Stimulated activated CD4-positive, alpha-beta T cell treated with anti-CD3 and anti-CD28 coated beads, Interleukin-2, amount 100 ng/mL, for 48 hours (primary cell): ENCODE data around the gene PHF1.
A peak's percentile ranks its signal among the peaks of the same experiment; 100 is the strongest.

ENCODE experiments used
- DNase-seq, 2 donors: peaks; one replicate each; pipeline ENCODE4 v3.0.0-alpha.2; 2020

PHF1 gene

DNA sequence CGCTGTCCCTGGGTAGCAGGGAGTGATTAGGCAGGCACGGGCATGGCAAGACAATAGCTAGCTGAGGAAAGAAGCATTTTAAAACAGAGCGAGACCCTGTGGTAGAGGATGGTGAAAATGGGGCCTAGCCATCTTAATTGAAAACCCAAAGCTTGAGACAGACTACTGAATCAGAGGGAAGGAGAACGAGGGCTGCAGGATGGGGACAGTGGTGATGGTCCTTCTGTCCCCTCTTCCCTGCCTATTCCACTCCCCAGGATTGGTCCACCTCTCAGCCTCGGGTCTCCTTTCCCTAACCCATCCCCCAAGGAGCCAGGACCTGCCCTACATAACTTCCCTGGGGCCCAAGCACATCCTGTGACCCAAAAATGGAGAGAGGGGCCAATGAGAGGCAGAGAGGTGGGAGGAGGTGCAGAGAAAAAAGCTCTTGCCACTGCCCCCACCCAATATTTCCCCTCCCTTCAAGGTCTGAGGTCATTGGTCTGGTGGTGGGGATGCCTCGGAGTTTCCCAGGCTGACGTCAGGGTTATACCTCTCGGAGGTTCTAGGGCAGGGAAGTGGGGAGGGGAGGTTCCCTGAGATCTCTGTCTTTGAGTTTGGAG, 8.0 kb downstream of the PHF1 start:
- DNase-seq: peak in 1 of 2 donors; percentile 45

DNA sequence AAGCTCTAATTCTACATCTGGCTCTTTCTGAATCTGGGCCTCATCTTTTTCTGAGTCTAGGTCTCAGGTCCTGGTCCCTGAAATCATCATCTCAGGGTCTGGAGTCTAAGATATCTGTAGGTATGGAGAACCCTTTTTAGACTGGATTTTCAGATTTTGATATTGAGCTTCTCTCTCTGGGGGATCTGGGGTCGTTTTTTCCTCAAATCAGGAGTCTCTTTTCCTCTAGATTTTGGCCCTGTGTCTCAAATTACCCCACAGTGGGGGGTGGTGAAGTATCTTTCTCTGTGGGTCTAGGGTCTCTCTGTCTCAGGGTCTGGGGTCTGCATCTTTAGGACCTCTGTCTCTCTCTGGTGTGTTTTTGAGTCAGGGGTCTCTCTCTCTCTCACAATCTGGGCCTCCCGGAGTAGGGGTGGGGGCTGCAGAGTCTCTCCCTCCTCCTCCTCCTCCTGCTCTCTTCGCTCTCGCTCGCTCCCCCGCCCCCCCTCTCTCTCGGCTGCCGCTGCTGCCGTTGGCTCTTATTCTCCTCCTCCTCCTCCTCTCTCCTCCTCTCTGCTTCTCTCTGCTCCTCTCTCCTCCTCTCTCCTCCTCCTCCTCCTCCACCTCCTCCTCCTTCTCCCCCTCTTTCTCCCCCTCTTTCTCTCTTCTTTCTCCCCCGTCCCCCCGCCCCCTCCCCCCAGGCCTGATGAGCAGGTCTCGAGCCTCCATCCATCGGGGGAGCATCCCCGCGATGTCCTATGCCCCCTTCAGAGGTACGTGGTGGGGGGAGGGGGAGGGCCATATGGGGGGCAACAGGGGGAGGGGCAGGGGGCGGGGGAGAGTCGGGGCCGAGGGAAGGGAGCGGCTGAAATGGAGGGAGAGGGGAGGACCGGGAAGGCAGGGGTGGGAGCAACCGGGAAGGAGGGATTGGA, 9.0 kb downstream of the PHF1 start, which contains the start of gene SYNGAP1:
Gene SYNGAP1, plus strand, starts transcription at position 486 of the 911 bp plus-strand sequence. Its CDS starts 200 bp downstream, at position 686.
- DNase-seq: peak in 1 of 2 donors; percentile 41

DNA sequence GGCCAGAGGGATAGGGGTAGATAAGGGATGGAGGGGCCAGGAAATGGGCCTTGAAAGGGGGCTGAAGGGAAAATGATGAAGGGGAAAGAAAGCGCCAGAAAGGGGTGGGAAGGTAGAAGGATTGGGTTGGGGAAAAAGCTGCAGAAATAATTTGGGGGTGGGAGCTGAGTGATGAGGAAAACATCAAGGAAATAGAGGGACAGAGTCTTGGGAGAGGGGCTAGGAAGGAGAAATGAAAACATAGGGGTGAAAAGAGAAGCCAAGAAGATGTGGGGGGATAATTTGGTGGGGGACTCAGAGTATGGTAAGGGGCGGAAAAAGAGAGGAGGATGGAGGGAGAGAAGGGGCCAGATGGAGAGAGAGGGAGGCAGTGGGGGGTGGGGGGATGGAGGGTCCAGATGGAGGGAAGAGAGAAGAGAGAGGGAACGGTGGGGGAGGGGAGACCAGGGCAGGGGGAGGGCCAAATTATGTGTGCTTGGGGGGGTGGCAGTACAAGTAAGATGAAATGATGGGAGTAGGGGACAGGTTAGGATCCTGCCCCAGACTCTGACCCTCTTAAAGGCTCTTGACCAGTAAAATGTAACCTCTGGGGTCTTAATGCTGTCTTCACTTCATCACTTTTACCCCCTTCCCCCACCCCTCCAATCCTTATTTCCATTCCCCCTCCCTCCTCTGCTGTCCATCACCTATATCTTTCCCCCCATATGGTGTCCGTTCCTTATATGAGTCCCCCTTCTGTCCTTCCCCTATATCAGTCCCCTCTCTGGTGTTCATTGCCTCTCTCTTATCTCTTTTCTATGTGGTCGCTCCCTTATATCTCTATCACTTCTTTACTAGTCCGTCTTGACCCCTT, 9.9 kb downstream of the PHF1 start:
- DNase-seq: no peak

DNA sequence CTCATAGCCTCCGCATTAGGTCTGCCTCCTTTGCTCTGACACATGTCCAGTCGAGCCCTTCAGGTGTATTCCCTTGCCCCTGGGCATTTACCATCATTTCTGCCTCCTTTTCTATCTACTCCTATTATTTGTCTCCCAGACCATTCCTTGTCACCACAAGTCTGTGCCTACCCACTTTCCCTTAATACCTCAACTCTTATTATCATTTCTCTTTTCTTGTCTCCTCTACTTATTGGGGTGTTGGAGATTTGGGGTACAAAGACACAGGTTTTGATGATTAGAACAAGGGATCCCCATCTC, 10.5 kb downstream of the PHF1 start:
- no peak for DNase-seq

DNA sequence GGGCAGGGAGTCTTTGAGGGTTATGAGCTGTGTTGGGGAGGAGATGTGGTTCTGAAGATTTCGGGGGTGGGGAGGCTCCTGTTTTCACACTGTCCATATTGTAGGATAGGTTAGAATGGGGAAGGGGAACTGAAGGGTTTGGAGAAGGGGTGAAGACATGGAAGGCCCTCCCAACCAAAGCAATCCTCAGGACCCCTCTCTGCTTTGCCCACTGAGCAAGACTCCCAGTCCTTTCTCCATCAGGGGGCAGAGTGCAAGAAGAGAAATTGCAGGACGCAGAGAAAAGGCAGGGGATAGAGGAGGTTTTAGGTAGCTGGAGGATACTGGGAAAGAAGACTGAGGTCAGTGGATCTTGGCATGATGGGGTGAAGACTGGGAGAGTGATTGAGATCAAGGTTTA, 13.0 kb downstream of the PHF1 start:
- DNase-seq: no peak

DNA sequence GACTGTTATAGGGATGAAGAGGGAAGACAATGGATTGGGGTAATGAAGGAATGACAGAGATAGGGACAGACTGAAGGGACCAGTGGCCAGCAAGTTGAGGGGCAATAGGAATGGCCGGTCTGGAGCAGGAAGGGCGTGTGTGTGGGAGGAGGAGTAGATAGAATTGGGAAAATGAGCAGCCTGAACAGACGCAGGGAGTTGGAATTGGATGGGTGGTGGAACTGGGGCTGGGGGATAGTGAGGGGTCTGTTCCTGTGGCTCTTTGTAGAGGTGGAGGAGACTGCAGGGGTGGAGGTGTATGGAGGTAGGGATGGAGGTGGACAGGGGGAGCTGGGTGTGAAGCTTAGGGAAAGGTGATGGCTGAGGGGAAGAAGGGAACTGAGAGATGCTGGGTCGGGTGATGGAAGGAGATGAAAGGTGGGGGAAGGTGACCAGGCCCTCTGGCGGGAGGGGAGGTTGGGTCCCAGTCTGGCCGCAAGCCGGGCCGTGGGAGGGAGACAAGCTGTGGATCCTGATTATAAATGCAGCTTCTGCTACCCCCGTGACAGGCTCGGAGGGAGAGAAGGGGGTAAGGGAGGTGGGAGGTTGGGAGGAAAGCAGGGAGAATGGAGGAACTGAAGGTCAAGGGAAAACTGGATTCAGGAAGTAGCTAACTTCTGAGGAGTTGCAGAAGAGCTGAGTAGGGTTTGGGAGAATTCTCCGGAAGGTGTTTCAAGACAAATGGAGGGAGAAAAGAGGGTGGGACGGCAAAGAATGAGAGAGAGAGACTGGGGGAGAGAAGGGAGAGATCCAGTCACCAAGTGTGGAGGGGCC, 14.2 kb downstream of the PHF1 start:
- no peak for DNase-seq

DNA sequence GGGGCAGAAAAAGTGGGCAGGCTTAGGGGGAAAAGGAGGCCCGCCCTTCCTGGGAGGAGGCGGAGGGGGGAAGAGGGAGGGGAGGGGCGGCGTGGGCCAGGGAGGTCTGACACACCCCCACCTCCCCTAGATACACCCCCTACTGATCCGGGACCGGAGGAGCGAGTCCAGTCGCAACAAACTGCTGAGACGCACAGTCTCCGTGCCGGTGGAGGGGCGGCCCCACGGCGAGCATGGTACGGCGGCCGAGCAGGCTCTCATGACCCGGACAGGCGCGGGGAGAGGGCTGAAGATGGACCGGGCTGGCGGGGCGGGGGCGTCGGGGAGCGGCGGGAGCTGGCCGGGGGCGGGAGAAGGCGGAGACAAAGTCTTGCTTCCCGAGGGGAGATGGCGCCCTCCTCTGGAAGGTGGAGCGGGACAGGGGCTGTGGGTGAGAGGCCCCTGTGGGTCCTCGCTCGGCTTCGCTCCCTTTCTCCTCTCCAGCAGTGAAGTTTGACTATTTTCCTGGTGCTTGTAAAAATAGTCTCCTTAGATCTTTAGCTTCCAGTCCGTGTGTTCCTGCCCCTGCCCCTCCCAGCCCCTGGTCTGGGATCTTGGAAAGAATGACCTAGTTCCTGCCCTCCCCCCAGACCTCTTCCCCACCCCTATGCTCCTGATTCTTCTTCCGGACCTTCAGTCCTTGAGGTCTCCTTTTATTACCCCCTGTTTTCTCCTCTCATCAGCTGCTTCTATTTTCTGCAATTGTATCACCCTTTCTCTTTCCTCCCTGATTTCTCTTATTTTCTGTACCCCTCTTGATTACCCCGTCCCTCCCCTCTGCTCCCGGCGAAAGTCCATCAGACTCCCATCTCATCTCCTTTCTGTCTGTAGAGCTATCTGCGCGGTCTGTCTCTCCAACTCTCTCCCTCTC, 15.1 kb downstream of the PHF1 start:
- peak; percentile 78 to 82 for DNase-seq

DNA sequence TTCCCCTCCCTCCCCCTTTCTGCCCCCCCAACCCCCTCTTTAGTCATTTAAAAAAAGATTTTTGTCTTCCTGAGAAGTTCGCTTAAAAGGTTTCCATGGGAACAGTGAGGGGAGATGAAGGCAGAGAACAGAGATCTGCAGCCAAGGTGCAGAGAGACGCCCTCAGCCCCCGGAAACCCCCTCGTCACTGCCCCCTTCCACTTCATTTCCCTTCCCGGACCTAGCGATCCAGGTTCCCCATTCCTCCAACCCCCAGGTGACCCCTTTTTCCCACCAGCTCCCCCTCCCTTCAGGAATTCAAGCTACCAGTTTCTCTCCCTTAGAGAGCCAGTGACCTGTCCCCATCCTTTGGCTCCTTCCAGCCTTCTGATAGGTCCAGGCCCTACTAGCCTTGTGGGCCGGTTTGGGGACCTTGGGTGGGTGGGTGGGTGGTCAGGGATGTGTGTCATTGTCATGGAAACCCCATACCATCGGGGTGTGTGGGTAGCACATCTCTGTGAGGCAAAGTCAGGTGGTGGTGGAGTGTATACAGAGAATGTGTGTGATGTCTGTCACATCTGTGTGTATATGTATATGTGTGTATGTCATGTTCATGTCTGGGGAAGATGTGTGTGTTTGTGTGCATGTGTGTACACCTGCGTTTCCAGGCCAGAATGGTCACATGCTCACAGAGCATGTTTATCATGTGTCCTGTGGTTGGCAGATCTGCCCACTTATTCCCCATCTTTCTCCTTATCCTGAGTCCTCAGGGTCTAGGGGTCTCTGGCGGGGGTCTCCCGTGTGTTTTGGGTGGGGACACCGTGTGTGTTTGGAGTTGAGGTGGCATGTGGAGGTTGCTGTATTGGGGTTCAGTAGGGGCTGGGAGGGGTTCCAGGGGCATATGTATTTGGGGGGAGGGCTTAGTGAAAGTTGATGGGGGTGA, 16.0 kb downstream of the PHF1 start:
- DNase-seq: no peak

DNA sequence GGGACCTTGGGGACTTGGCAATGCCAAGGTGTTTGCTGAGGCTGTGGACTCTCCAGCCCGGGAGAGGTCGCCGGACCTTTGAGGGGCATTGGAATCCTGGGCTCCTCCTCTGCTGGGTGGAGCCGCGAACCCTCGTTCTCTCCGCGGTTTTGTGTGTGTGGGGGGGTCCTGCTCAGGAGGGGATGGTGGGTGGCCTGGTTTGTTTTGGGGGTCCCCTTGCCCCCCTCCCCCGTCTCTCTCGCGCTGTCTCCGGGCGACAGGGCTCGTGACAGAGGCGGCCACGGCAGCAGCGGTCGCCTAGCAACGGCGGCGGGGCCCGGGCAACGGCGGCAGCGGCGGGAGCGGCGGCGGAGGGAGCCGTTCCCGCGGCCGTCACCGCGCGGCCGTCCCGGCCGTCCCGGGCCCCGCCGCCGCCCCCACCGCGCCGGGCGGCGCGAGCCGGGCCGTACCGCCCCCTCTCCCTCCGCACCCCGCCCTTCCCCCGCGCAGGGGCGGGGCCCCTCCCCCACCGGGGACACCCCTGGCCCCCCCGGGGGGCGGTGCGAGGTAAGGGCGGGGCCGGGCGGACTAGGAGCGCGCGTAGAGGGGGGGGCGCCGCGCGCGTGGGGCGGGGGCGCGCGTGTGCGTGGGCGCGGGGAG, 16.9 kb downstream of the PHF1 start:
- DNase-seq: peak in 1 of 2 donors; percentile 43

DNA sequence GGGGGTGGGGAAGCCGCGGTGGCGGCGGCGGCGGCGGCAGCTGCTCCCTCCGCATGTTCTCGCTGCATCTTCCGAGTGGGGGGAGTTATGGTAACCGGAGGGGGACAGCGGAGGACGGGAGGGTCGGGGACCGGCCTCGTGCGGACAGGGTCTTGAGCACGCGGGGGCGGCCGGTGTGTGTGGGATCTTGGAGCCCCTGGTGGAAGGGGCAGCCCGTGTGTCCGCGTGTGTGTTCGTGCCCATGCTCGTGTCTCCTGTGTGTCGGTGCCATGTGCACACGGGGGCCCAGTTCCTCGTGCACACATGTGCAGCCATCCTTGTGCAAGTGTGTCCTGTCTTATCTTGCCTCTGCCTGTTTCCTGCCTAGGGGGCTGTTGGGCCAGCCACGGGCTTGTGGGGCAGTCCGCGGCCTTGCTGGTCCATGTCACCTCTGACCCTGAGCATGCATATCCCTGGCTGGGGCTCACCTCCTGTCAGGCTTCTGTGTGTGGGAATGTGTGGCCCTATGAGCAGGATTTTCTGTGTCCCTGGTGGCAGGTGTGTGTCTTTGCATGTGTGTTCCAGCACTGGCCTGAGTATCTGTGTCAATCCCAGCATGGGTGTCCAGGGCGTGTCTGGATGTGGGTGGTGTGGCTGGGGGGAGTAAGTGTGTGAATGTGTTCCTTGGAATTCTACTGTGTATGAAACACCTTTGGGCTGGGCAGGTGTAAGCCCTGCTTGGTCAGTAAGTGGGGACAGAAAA, 17.6 kb downstream of the PHF1 start:
- no peak for DNase-seq

DNA sequence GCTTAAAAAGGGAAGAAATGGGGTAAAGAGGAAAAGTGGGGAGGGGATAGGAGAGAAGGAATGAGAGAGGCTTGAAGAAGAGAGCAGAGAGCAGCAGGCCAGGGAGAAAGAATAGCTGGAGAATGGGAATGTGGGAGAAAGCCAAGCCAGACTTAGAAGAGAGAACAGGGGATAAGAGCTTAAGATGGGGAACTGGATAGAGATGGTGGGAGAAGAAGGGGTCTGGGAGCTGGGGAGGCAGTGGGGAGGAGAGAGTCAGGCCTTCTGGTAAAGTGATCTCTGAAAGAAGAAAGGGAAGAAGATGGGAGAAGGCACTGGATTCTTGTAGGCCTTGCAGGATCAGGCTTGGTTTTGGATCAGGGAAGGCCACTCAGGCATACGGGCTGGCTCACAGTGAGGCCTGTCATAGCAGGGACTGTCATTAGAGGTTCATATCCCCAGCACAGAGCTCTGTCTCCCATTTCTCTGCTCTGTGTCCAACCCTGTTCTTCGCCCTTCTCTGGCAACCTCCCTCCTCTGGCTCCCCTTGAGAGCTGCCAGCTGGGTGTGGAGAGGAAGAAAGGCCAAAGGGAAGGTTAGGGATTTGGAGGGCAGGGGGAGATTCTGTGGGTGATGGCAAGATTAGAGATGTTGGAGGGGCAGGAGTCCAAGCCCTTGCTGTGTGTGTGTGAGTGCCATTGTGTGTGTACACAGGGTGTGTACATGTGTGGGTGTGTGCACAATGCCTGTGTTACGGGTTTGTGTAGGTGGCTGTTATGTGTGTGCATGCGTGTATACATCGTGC, 18.3 kb downstream of the PHF1 start:
- DNase-seq: no peak

DNA sequence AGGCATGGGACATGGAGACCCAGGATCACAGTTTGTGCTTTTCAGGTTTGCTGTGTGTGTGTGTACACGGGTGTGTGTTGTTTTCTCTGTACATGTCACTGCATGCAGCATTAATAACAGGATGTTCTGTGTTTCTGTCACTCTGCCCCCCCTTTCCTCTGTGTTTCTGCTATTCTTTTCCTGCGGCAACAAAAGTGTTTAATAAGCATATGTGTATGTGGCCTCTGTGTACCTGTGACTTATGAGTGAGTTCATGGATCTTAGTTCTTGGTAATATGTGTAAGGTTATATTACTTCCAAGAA, 18.9 kb downstream of the PHF1 start:
- no peak for DNase-seq

DNA sequence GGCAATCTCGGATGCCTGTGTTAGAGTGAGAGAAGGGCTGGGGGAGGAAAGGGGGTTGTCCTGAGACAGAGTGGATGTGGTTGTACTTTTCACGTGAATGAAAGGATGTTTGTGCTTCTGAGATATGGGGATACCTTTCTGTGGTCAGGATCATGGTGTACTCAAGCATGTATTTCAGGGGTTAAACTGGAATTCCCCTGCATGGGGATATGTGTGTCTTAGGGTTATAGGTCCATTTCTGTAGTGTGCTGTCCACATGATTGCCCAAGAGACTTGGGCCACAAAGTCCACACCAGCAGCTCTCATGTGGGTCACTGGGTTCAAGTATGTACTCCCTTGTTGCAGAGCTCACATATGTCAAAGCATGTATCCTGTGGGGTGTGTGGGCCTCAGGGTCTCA, 19.5 kb downstream of the PHF1 start:
- DNase-seq: no peak

DNA sequence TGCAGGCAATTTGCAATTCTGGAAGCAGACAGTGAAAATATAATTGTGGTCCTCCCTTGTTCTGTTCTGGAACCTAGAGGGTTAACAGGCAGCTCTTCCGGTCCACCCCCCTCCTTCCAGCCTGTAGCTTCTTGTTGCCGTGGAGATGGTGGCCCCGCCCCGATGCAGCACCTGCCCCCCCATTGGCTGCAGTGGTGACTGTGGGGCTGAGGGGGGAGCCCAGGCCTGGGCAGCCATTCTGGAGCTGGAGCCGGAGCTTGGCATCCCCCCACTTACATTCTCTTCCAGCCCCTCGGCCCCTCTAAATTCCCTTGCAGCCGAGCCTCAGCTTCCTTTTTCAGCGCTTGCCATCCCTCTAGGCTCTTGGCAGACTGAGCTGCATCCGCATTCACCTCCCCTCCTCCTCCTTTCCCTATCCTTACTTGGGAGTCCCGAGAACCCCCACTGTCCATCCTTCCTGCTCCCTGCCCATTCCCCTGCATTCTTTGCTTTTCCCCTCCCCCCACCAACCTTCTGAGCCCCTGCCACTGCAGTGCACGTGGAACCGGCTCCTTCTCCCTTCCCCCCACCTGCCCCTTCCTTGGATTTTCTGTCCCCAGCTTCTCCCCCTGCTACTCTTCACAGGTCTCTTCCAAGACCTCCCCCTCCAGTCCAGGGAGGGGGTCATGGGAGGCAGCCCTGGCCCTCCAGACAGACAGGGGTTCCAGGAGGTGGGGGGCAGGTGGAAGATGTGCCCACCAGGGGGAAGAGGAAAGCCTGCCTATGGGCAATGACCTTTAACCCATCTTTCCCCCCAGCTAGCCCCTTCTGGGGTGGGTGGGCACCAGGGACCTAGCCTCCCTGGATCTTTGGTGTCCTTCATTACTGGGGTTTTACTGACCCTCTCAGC, 20.4 kb downstream of the PHF1 start:
- DNase-seq: peak; percentile 51 to 64

DNA sequence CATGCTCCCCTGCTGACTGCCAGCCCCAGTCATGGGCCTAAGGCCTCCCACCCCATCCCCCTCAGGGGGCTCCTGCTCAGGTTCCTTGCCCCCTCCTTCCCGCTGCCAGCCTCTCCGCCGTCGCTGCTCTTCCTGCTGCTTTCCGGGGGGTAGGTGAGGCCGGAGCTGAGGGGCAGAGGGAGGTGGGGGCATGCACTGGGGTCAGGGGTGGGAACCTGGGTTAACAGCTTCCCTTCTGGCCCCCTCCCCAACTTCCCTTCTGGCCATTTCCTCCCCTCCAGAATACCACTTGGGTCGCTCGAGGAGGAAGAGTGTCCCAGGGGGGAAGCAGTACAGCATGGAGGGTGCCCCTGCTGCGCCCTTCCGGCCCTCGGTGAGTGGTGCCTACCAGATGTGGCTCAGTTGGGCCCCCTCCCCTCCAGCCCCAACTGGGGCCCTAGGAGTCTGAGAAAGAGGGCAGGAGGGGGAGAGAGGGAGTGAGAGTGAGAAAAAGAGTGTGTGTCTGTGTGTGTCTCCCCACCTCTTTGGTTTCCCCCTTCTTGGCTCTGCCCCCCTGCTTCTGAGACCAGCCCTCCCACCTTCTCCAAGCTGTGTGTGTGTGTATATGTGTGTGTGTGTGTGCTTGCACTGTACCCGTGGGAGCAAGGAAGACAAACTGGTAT, 21.2 kb downstream of the PHF1 start:
- DNase-seq: no peak

DNA sequence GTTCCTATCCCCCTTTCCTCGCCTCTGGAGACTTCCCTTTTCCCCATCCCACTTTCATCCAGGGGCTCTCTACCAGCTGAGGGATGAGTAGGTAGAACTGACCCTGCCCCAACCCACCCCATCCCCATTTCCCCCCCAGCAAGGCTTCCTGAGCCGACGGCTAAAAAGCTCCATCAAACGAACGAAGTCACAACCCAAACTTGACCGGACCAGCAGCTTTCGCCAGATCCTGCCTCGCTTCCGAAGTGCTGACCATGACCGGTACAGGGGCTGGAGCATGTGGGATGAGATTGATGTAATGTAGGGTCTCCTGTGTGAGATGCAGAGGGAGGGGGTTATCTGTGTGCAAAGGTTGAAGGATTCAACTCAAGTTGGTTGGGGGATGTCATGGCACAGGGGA, 21.7 kb downstream of the PHF1 start:
- DNase-seq: no peak

DNA sequence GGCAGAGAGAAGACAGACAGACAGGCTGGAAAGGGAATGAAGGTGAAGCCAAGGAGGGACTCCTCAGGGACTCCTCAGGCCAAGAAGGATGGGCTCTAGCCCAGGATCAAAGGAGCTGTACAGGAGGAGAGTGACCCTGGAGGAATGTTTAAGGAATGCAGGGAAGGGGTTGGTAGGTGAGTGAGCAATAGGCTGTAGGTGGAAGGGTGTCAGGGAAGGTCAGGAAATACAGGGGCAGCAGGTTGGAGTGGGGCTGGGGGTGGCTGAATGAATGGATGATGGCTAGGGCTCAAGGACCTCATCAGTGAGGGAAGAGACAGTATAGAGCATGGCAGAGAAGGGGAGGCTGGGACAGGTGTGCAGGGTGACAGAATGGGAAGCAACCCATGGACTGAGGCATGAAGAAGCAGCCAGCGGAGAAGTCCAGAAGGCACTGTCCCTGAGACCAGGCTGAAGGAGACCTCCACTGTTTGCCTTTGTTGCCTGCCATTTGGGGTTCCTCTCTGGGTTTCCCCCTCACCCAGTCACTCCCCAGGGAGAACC, 22.3 kb downstream of the PHF1 start:
- no peak for DNase-seq
